HuH-7 (cell line): ENCODE results near the gene CRYBA2.
A peak's percentile ranks its signal among the peaks of the same experiment; 100 is the strongest.

ENCODE experiments used
- DNase-seq: peaks from one replicate; pipeline ENCODE4 v3.0.0; 2011; ENCODE audit warnings: low spot score

Gene CRYBA2

GRCh38 chr2:218982586-218983262 lies 10.5 kb downstream of the CRYBA2 start:
- no peak for DNase-seq

- no peak for DNase-seq
Measured at GRCh38 chr2:218981881-218982585, 11.2 kb downstream of the CRYBA2 start.

GRCh38 chr2:218981390-218981880 lies 11.8 kb downstream of the CRYBA2 start:
- no peak for DNase-seq

- DNase-seq: no peak
Measured at GRCh38 chr2:218980735-218981389, 12.4 kb downstream of the CRYBA2 start.

GRCh38 chr2:218979846-218980734 lies 13.1 kb downstream of the CRYBA2 start:
- DNase-seq: peak; percentile 89

- DNase-seq: no peak
Measured at GRCh38 chr2:218975060-218975777, 18.0 kb downstream of the CRYBA2 start.

- DNase-seq: no peak
Measured at GRCh38 chr2:218970894-218971293, 22.3 kb downstream of the CRYBA2 start.

- DNase-seq: no peak
Measured at GRCh38 chr2:218964041-218964771, 29.0 kb downstream of the CRYBA2 start.

- DNase-seq: no peak
Measured at GRCh38 chr2:218963601-218964000, 29.6 kb downstream of the CRYBA2 start.

- peak; percentile 78 for DNase-seq
Measured at GRCh38 chr2:218962859-218963492, 30.2 kb downstream of the CRYBA2 start.

- DNase-seq: no peak
Measured at GRCh38 chr2:218961651-218962570, 31.3 kb downstream of the CRYBA2 start.

GRCh38 chr2:218961229-218961628 lies 32.0 kb downstream of the CRYBA2 start:
- DNase-seq: no peak

- no peak for DNase-seq
Measured at GRCh38 chr2:218960309-218961165, 32.7 kb downstream of the CRYBA2 start.

GRCh38 chr2:218959761-218960308 lies 33.4 kb downstream of the CRYBA2 start:
- DNase-seq: no peak

- DNase-seq: peak; percentile 97
Measured at GRCh38 chr2:218959141-218959731, 34.0 kb downstream of the CRYBA2 start, which contains the start of gene CDK5R2. Gene CDK5R2, plus strand, starts transcription at chr2:218959666. Its CDS starts 155 bp downstream, at chr2:218959821.

GRCh38 chr2:218958276-218958675 lies 34.9 kb downstream of the CRYBA2 start:
- DNase-seq: no peak

GRCh38 chr2:218957671-218958070 lies 35.6 kb downstream of the CRYBA2 start:
- no peak for DNase-seq
